PC-9 (cell line): ENCODE measurements around the gene SST. TPM values are rescaled to one million over a fixed set of nuclear protein-coding genes. Genes with fewer than 3 reads are reported as not detected.

ENCODE experiments used
- BruUV-seq: library from RNA; stranded (reverse); fragments of 400-500 nt; replicated peaks from 2 replicates; lab custom pipeline; 2021; lab: Mats Ljungman, UMichigan
- CTCF ChIA-PET: fragments of 300-600 bp; sonication (Branson Sonifier 250); formaldehyde crosslinking; loops from one replicate; lab custom pipeline; 2022; ENCODE audit warnings: antibody characterized with exemption; lab: Charles Lee
- POLR2A ChIA-PET: fragments of 300-600 bp; sonication (Branson Sonifier 250); formaldehyde crosslinking; loops from one replicate; lab custom pipeline; 2022; ENCODE audit warnings: antibody characterized with exemption; ENCODE audit not compliant: unreplicated experiment; lab: Charles Lee
- DNase-seq, 2 experiments: peaks; one replicate each; pipeline versions ENCODE4 v3.0.0 to v3.0.0-alpha.2; 2015 to 2022; ENCODE audit warnings: mixed read lengths in 1 of 2
- H2AFZ ChIP-seq: fragments of 200-600 bp; sonication (generic); 2 replicates; pipeline ENCODE4 v1.8.1; 2017; ENCODE audit warnings: antibody characterized with exemption
- H3F3A ChIP-seq: fragments of 200-600 bp; sonication (generic); 2 replicates; pipeline ENCODE4 v1.8.1; 2017; ENCODE audit warnings: antibody characterized with exemption, mild to moderate bottlenecking, low read depth; ENCODE audit not compliant: insufficient read depth
- H3K27ac ChIP-seq: fragments of 200-600 bp; sonication (generic); 2 replicates; pipeline ENCODE4 v1.6.1; 2016; ENCODE audit warnings: mixed run types
- H3K27me3 ChIP-seq: fragments of 200-600 bp; sonication (generic); 2 replicates; pipeline ENCODE4 v1.6.1; 2016; ENCODE audit warnings: low read depth, mixed run types; ENCODE audit not compliant: insufficient read depth
- H3K36me3 ChIP-seq: fragments of 200-600 bp; sonication (generic); 2 replicates; pipeline ENCODE4 v1.6.1; 2016; ENCODE audit warnings: low read depth, mixed run types
- H3K4me1 ChIP-seq: fragments of 200-600 bp; sonication (generic); replicated peaks from 2 replicates; pipeline ENCODE4 v1.6.1; 2016; ENCODE audit warnings: mixed run types; ENCODE audit not compliant: insufficient read depth
- H3K4me2 ChIP-seq: fragments of 200-600 bp; sonication (generic); 2 replicates; pipeline ENCODE4 v1.6.1; 2017; ENCODE audit warnings: mixed run types
- H3K4me3 ChIP-seq: fragments of 200-600 bp; sonication (generic); 2 replicates; pipeline ENCODE4 v1.6.1; 2016; ENCODE audit warnings: mixed run types
- H3K79me2 ChIP-seq: fragments of 200-600 bp; sonication (generic); 2 replicates; pipeline ENCODE4 v1.6.1; 2017; ENCODE audit warnings: low read depth, mixed run types
- H3K9me2 ChIP-seq: fragments of 200-600 bp; sonication (generic); 2 replicates; pipeline ENCODE4 v1.8.1; 2017; ENCODE audit warnings: mild to moderate bottlenecking; ENCODE audit not compliant: insufficient read depth
- H3K9me3 ChIP-seq: fragments of 200-600 bp; sonication (generic); 2 replicates; pipeline ENCODE4 v1.8.1; 2016; ENCODE audit warnings: low read depth; ENCODE audit not compliant: insufficient read depth
- H4K20me1 ChIP-seq: fragments of 200-600 bp; sonication (generic); 2 replicates; pipeline ENCODE4 v1.8.1; 2017; ENCODE audit not compliant: insufficient read depth
- CTCF ChIP-seq: fragments of 200-600 bp; sonication (generic); conservative IDR thresholded peaks from 2 replicates; pipeline ENCODE4 v1.6.1; 2017; ENCODE audit warnings: mixed run types, antibody characterized with exemption, mild to moderate bottlenecking, moderate library complexity
- EZH2 ChIP-seq: fragments of 200-600 bp; sonication (generic); IDR thresholded peaks from 2 replicates; pipeline ENCODE4 v1.8.0; 2017; ENCODE audit warnings: antibody characterized with exemption, low read depth
- intact Hi-C: fragments of 100-400 bp; cut with micrococcal nuclease; formaldehyde crosslinking; loops from one replicate; pipeline ENCODE4 v1.10.0; 2022; ENCODE audit not compliant: unreplicated experiment
- total RNA-seq: library from RNA; stranded (reverse); gene quantifications from 2 replicates; pipeline ENCODE4 v1.2.3, GENCODE V29; 2021

SST gene
- total RNA-seq, 1 experiment from 2014 or later: not detected

DNA sequence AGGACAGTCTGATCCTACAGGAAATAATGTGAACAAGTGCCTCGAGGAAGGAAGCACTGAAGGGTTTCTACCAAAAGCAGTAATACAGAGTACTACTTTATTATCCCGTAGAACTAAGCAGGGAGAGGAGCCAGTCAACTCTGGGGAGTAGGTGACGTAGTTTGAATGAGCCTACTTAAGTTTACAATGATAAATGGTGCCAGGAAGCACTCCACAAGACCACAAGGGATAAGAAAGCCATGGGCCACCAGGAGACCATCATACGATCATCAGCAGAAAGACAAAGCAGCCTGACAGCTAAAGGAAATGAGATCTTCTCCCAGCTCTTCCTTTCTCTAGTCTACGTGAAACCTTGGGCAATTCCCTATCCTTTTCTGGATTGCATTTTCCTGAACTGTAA, 27.3 kb downstream of the SST start:
- Histone ChIP-seq H3K4me2 (no peak overlapping the region), H3K27me3 (peaks cover 39% of the 10 kb centered on the region; the same call in 1 of the 2 replicates), H3K9me3 (no peaks in the 10 kb centered on the region), H3K4me3 (no peak overlapping the region), H3K4me1 (no peaks in the 10 kb centered on the region), H2AFZ (no peak overlapping the region), H3K9me2 (no peaks in the 10 kb centered on the region; the same call in 1 of the 2 replicates), H4K20me1 (no peaks in the 10 kb centered on the region), H3K27ac (no peak overlapping the region), H3F3A (no peaks in the 10 kb centered on the region), H3K36me3 (no peaks in the 10 kb centered on the region), H3K79me2 (no peaks in the 10 kb centered on the region)
- DNase-seq: no peak
- intact Hi-C loops: no loop called here
- ChIA-PET POLR2A (no interaction called here), CTCF (no interaction called here)
- BruUV-seq: no TSS peak
- TF ChIP-seq CTCF (no peak), EZH2 (no peak)

DNA sequence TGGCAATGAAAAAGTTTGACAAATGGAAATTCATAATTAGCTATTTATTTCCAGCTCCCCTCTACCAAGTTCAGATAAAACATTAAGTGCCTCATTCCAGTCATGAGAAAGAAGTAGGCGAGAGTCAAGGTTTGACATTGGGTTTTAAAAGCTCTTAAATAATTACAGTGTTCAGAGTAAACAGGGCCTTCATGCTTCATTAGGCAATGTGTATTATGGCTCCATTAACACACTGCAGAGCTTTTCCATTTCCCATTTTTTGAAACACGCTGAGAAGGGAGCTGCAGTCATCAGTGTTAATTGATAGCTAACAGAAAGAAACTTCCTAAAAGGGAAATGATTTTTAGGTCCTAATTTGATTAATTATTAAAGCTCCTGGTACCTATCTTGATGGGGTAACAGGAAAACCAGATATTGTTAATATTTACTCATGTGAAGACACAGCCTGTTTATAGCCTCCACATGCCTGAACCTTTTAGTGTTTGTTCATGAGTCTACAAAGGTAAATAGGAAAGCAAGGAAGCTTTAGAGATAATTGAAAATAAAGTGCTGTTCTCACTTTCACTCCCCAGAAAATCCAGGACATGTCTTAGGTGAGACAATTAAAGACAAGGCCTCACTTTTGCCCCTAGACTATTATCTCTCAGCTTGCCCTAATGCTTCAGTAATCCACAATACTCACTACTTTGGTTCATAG, 28.7 kb downstream of the SST start:
- ChIA-PET CTCF (interaction anchor here (0.8 to 1.0 kb wide), 2 partner anchors 38 to 323 kb away, joined by 4 read pairs; no protein-coding TSS in a partner anchor), POLR2A (no interaction called here)
- no peaks in the 10 kb centered on the region for H3K36me3 ChIP-seq
- H4K20me1 ChIP-seq: no peaks in the 10 kb centered on the region
- intact Hi-C loops: no loop called here
- no peak overlapping the region for H3K4me3 ChIP-seq
- TF ChIP-seq CTCF (no peak), EZH2 (no peak)
- BruUV-seq: no TSS peak
- no peak overlapping the region for H3K27ac ChIP-seq
- no peak overlapping the region for H2AFZ ChIP-seq
- H3K4me2 ChIP-seq: no peak overlapping the region
- no peaks in the 10 kb centered on the region for H3K4me1 ChIP-seq
- H3K9me3 ChIP-seq: no peaks in the 10 kb centered on the region
- H3K9me2 ChIP-seq: no peaks in the 10 kb centered on the region; the same call in 1 of the 2 replicates
- H3K27me3 ChIP-seq: peaks cover 29% of the 10 kb centered on the region; the same call in 1 of the 2 replicates
- H3F3A ChIP-seq: no peaks in the 10 kb centered on the region
- DNase-seq: no peak
- no peaks in the 10 kb centered on the region for H3K79me2 ChIP-seq

DNA sequence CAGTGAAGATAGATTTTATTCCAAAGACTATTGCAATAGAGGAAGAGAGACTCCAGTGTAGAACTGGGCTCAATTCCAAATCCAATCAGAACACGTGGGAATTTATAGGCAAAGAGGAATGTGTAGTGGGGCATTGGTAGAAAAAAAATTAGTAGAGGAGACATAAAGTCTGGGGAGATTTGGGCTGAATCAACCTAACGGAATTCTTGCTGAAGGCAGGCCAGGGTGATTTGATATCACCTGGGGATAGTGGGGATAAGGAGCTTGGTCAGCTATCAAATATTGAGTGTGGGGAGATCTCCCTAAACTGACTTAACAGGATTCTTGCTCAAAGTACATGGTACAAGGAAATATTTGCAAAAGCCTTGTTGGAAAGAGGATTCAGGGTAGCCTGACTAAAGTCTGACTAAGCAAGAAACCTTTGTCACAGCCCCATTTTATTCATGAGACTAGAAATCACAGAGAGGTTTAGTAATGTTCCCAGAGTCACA, 29.6 kb downstream of the SST start:
- Histone ChIP-seq H3K79me2 (no peaks in the 10 kb centered on the region), H3K27ac (no peak overlapping the region), H3K4me1 (no peaks in the 10 kb centered on the region), H3K4me3 (no peak overlapping the region), H3K36me3 (no peaks in the 10 kb centered on the region), H3F3A (no peaks in the 10 kb centered on the region), H3K27me3 (peaks cover 29% of the 10 kb centered on the region; the same call in 1 of the 2 replicates), H3K9me3 (no peaks in the 10 kb centered on the region), H4K20me1 (no peaks in the 10 kb centered on the region), H3K9me2 (no peaks in the 10 kb centered on the region; the same call in 1 of the 2 replicates), H2AFZ (no peak overlapping the region), H3K4me2 (no peak overlapping the region)
- ChIA-PET CTCF (no interaction called here), POLR2A (no interaction called here)
- no peak for TF ChIP-seq EZH2
- no TSS peak for BruUV-seq
- DNase-seq: no peak
- intact Hi-C loops: no loop called here
